ENCODE measurements around the gene ABCC11. TPM values are rescaled to one million over a fixed set of nuclear protein-coding genes. Genes with fewer than 3 reads are reported as not detected.
"Not testable (repeated sequence)": the region's sequence is repeated elsewhere in the genome, so short reads cannot be mapped to it uniquely, and the experiment has no call there.

ABCC11 gene
- total RNA-seq, 2 donors from 2014 or later = 0.70 TPM; not detected in 1

GRCh38 chr16:48187779-48188178 lies 59.6 kb downstream of the ABCC11 start:
- Histone ChIP-seq H3K27me3 (ENCODE audit: control insufficient read depth, insufficient read depth, low read length, poor library complexity, severe bottlenecking) (no peaks in the 10 kb centered on the region), H3K9ac (ENCODE audit: extremely low read depth, low read length, poor library complexity, severe bottlenecking) (no peak overlapping the region), H3K9me3 (ENCODE audit: control insufficient read depth, low read length) (no peaks in the 10 kb centered on the region), H3K4me3 (ENCODE audit: low read length) (no peak overlapping the region), H3K27ac (ENCODE audit: low read depth, low read length) (no peak overlapping the region), H3K36me3 (ENCODE audit: control insufficient read depth, insufficient read depth, low read length) (no peaks in the 10 kb centered on the region), H3K4me1 (ENCODE audit: control insufficient read depth, insufficient read depth, low read length) (no peaks in the 10 kb centered on the region)
- no peak overlapping the region for H3K4me3 Mint-ChIP-seq
- 96 to 100% methylated on average over 3 to 4 of the region's 4 CpGs for WGBS, 2 experiments (ENCODE audit: insufficient coverage in 1 of 2, insufficient read length in 1 of 2)
- no peak for DNase-seq
- TF ChIP-seq CTCF (conservative IDR thresholded peaks at IDR 0.05) = no peak
- no peaks in the 10 kb centered on the region for H3K36me3 Mint-ChIP-seq (ENCODE audit: low read depth)
- H3K4me1 Mint-ChIP-seq = peaks cover 5% of the 10 kb centered on the region
- H3K27me3 Mint-ChIP-seq (ENCODE audit: insufficient read depth) = no peaks in the 10 kb centered on the region
- no peaks in the 10 kb centered on the region for H3K9me3 Mint-ChIP-seq
- no peak overlapping the region for H3K27ac Mint-ChIP-seq

GRCh38 chr16:48184681-48185080 lies 62.7 kb downstream of the ABCC11 start:
- H3K9me3 ChIP-seq (ENCODE audit: control insufficient read depth, low read length) = no peaks in the 10 kb centered on the region
- WGBS, 2 experiments (ENCODE audit: insufficient coverage in 1 of 2, insufficient read length in 1 of 2) = 92 to 94% methylated on average over 6 of the region's 6 CpGs
- no peak overlapping the region for H3K4me3 ChIP-seq (ENCODE audit: low read length)
- no peak overlapping the region for H3K9ac ChIP-seq (ENCODE audit: extremely low read depth, low read length, poor library complexity, severe bottlenecking)
- Mint-ChIP-seq H3K4me1 (peaks cover under 1% of the 10 kb centered on the region), H3K4me3 (no peak overlapping the region), H3K27ac (no peak overlapping the region), H3K27me3 (ENCODE audit: insufficient read depth) (no peaks in the 10 kb centered on the region), H3K9me3 (no peaks in the 10 kb centered on the region), H3K36me3 (ENCODE audit: low read depth) (no peaks in the 10 kb centered on the region)
- DNase-seq = no peak
- no peaks in the 10 kb centered on the region for H3K36me3 ChIP-seq (ENCODE audit: control insufficient read depth, insufficient read depth, low read length)
- no peak for TF ChIP-seq CTCF (conservative IDR thresholded peaks at IDR 0.05)
- no peaks in the 10 kb centered on the region for H3K4me1 ChIP-seq (ENCODE audit: control insufficient read depth, insufficient read depth, low read length)
- H3K27me3 ChIP-seq (ENCODE audit: control insufficient read depth, insufficient read depth, low read length, poor library complexity, severe bottlenecking) = no peaks in the 10 kb centered on the region
- H3K27ac ChIP-seq (ENCODE audit: low read depth, low read length) = no peak overlapping the region

GRCh38 chr16:48182979-48183537 lies 64.3 kb downstream of the ABCC11 start:
- Mint-ChIP-seq H3K27ac (no peak overlapping the region), H3K27me3 (ENCODE audit: insufficient read depth) (no peaks in the 10 kb centered on the region), H3K36me3 (ENCODE audit: low read depth) (no peaks in the 10 kb centered on the region), H3K9me3 (no peaks in the 10 kb centered on the region), H3K4me3 (no peak overlapping the region), H3K4me1 (no peaks in the 10 kb centered on the region)
- no peaks in the 10 kb centered on the region for H3K36me3 ChIP-seq (ENCODE audit: control insufficient read depth, insufficient read depth, low read length)
- no peak overlapping the region for H3K4me3 ChIP-seq (ENCODE audit: low read length)
- H3K27me3 ChIP-seq (ENCODE audit: control insufficient read depth, insufficient read depth, low read length, poor library complexity, severe bottlenecking) = no peaks in the 10 kb centered on the region
- H3K9ac ChIP-seq (ENCODE audit: extremely low read depth, low read length, poor library complexity, severe bottlenecking) = no peak overlapping the region
- no peaks in the 10 kb centered on the region for H3K4me1 ChIP-seq (ENCODE audit: control insufficient read depth, insufficient read depth, low read length)
- WGBS, 2 experiments (ENCODE audit: insufficient coverage in 1 of 2, insufficient read length in 1 of 2) = 90 to 92% methylated on average over 6 to 8 of the region's 8 CpGs
- no peak overlapping the region for H3K27ac ChIP-seq (ENCODE audit: low read depth, low read length)
- no peak for TF ChIP-seq CTCF (conservative IDR thresholded peaks at IDR 0.05)
- H3K9me3 ChIP-seq (ENCODE audit: control insufficient read depth, low read length) = no peaks in the 10 kb centered on the region
- DNase-seq = no peak

GRCh38 chr16:48181746-48182520 lies 65.4 kb downstream of the ABCC11 start:
- H3K9ac ChIP-seq (ENCODE audit: extremely low read depth, low read length, poor library complexity, severe bottlenecking); H3K36me3 ChIP-seq (ENCODE audit: control insufficient read depth, insufficient read depth, low read length); H3K4me3 ChIP-seq (ENCODE audit: low read length); H3K9me3 ChIP-seq (ENCODE audit: control insufficient read depth, low read length); H3K27me3 ChIP-seq (ENCODE audit: control insufficient read depth, insufficient read depth, low read length, poor library complexity, severe bottlenecking); DNase-seq; H3K4me3 Mint-ChIP-seq; H3K36me3 Mint-ChIP-seq (ENCODE audit: low read depth); H3K9me3 Mint-ChIP-seq; H3K4me1 ChIP-seq (ENCODE audit: control insufficient read depth, insufficient read depth, low read length); H3K27ac Mint-ChIP-seq; H3K27ac ChIP-seq (ENCODE audit: low read depth, low read length); H3K27me3 Mint-ChIP-seq (ENCODE audit: insufficient read depth); H3K4me1 Mint-ChIP-seq: not testable (repeated sequence)
- WGBS, 2 experiments (ENCODE audit: insufficient coverage in 1 of 2, insufficient read length in 1 of 2) = 91 to 95% methylated on average over 8 to 13 of the region's 14 CpGs

Data from endodermal cell (in vitro differentiated cells).